ENCODE measurements around the gene EGR1. TPM values are rescaled to one million over a fixed set of nuclear protein-coding genes. Genes with fewer than 3 reads are reported as not detected.
A peak's percentile ranks its signal among the peaks of the same experiment; 100 is the strongest.

The EGR1 gene
- total and polyA plus RNA-seq, 2 of the 4 experiments (the other 2 are of a cell fraction) = 2.9 to 104 TPM

DNA sequence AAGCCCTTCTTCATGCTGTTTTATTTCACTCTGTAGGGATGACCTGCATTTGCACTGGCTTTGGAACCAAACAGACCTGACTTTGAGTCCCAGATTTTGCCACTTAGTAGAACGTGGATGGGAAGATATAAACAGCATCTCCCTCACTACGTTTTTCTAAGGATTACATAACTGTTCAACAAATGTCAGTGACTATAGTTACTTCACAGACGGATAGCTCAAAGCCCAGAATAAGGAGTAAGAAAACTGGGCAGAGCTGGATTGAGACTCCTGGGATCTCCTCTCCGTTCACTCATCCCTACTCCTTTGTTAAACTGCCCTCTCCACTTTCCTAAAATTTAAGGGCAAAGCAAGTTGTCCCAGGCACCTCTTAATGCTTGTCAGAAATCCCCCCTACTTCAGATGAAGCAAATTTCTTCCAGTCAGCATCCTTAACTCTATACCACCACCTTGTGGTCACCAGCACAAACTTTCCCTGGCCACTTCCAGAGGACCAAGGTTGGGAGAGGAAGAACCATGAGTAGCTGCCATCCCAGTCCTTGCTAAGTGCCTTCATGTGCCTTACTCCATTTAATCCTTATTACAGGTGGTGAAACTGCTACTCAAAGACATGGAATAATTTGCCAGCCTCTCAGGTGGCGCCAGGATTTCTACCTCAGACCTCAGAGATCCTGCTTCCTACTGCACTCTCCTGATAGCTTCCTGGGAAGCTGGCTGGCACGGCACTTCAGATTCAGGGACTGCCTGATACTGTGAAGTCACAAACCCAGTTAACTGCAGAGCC lies 38.4 kb downstream of the EGR1 start:
- intact Hi-C loops (cut with micrococcal nuclease) = loop anchor here (1.0 kb wide), 1 partner anchor 53 kb away; no protein-coding TSS in a partner anchor

More for the DNA sequence above, 38.4 kb downstream of the EGR1 start:
- H3K4ac ChIP-seq (ENCODE audit: low read depth, low read length) = no peak overlapping the region
- no peak overlapping the region for H2AK9ac ChIP-seq (replicated peaks; ENCODE audit: low read depth, low read length, poor library complexity)
- no peak overlapping the region for H3K4me3 ChIP-seq (ENCODE audit: insufficient read depth, low read depth, low read length)
- H3K4me2 ChIP-seq (ENCODE audit: low read depth, low read length) = no peak overlapping the region
- H3K4me1 ChIP-seq (ENCODE audit: control insufficient read depth, insufficient read depth, low read length) = peaks cover 8% of the 10 kb centered on the region
- no peak overlapping the region for H4K91ac ChIP-seq (ENCODE audit: insufficient read depth, low read depth, low read length)
- 50% methylated on average over 2 of the region's 6 CpGs; no CpG with 5 or more reads in 1 of the 2 experiments for WGBS, 2 experiments (ENCODE audit: extremely low coverage in 2 of 2, insufficient read length in 1 of 2)
- no peak overlapping the region for H3K18ac ChIP-seq (ENCODE audit: low read depth, low read length)
- ChIA-PET POLR2A (ENCODE audit: unreplicated experiment) (interaction anchor here (1.6 kb wide), 1 partner anchor 25 kb away, joined by 3 read pairs; no protein-coding TSS in a partner anchor), CTCF (interaction anchor here (0.8 to 2.7 kb wide), 9 partner anchors 11 to 79 kb away, joined by 3 to 10 read pairs (median 3); partner anchors contain the start of genes EGR1 and ETF1)
- in situ Hi-C loops (cut with MboI; ENCODE audit: low sequenced_read_pairs) (no loop called here), dilution Hi-C loops (cut with HindIII; ENCODE audit: low sequenced_read_pairs, unreplicated experiment) (no loop called here)
- no peak overlapping the region for H2AFZ ChIP-seq (replicated peaks; ENCODE audit: low read length, poor library complexity)
- TF ChIP-seq, protein P1, sequence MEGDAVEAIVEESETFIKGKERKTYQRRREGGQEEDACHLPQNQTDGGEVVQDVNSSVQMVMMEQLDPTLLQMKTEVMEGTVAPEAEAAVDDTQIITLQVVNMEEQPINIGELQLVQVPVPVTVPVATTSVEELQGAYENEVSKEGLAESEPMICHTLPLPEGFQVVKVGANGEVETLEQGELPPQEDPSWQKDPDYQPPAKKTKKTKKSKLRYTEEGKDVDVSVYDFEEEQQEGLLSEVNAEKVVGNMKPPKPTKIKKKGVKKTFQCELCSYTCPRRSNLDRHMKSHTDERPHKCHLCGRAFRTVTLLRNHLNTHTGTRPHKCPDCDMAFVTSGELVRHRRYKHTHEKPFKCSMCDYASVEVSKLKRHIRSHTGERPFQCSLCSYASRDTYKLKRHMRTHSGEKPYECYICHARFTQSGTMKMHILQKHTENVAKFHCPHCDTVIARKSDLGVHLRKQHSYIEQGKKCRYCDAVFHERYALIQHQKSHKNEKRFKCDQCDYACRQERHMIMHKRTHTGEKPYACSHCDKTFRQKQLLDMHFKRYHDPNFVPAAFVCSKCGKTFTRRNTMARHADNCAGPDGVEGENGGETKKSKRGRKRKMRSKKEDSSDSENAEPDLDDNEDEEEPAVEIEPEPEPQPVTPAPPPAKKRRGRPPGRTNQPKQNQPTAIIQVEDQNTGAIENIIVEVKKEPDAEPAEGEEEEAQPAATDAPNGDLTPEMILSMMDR (conservative IDR thresholded peaks at IDR 0.05; ENCODE audit: low read depth, low read length) = peak; percentile 77
- TF ChIP-seq RAD21 (IDR thresholded peaks at IDR 0.05; ENCODE audit: low read length) (peak; percentile 76), MAFK (IDR thresholded peaks at IDR 0.05; ENCODE audit: low read depth, low read length) (peak; percentile 55), CEBPB (IDR thresholded peaks at IDR 0.05; ENCODE audit: low read depth, low read length) (no peak), SMC3 (IDR thresholded peaks at IDR 0.05; ENCODE audit: low read depth, low read length) (peak; percentile 60)
- H3K27me3 ChIP-seq (ENCODE audit: control insufficient read depth, insufficient read depth, low read length) = no peaks in the 10 kb centered on the region
- ATAC-seq (ENCODE audit: low read depth) = peak; percentile 77
- 0 out of 2 replicates have a peak overlapping the region, but pooled peaks have one; percentile 18 for H2BK20ac ChIP-seq (ENCODE audit: low read depth, low read length)
- peak; percentile 75 for DNase-seq
- no peak overlapping the region for H2BK5ac ChIP-seq (ENCODE audit: low read depth, low read length, poor library complexity, severe bottlenecking)
- peaks cover 11 to 26% of the 10 kb centered on the region in 2 experiments; a peak in 3 of 4 replicates for H3K79me1 ChIP-seq (ENCODE audit: low read depth in 1 of 2, low read length in 2 of 2)
- H2AK5ac ChIP-seq (ENCODE audit: low read depth, low read length) = no peak overlapping the region
- H4K8ac ChIP-seq (ENCODE audit: low read depth in 2 of 2, low read length in 2 of 2) = no peak overlapping the region
- peaks cover 19% of the 10 kb centered on the region for H4K20me1 ChIP-seq (ENCODE audit: insufficient read depth, low read length)
- no TSS peak for BruUV-seq (replicated peaks)
- H3K56ac ChIP-seq (ENCODE audit: extremely low read depth, insufficient read depth, low read length) = no peak overlapping the region
- no peak overlapping the region for H3K27ac ChIP-seq (ENCODE audit: insufficient read depth, low read length)
- H2BK120ac ChIP-seq (ENCODE audit: low read depth, low read length) = no peak overlapping the region
- no peaks in the 10 kb centered on the region for H3K9me3 ChIP-seq (ENCODE audit: control insufficient read depth, insufficient read depth, low read length)
- no peaks in the 10 kb centered on the region; the same call in 1 of the 2 replicates for H3K9me1 ChIP-seq (ENCODE audit: insufficient read depth, low read length)
- peaks cover 11% of the 10 kb centered on the region for H3K36me3 ChIP-seq (ENCODE audit: control insufficient read depth, insufficient read depth, low read length)
- no peak overlapping the region for H2BK15ac ChIP-seq (ENCODE audit: low read depth, low read length)
- no peak overlapping the region for H3K14ac ChIP-seq (replicated peaks; ENCODE audit: low read depth, low read length)
- H4K5ac ChIP-seq (ENCODE audit: low read depth, low read length) = no peak overlapping the region
- H3K23ac ChIP-seq (ENCODE audit: low read depth, low read length) = no peak overlapping the region
- no peak overlapping the region for H3K9ac ChIP-seq (ENCODE audit: low read depth, low read length)

Measured in IMR-90 (cell line).